ENCODE data around the gene CLIP4. TPM values are rescaled to one million over a fixed set of nuclear protein-coding genes. Genes with fewer than 3 reads are reported as not detected.

Gene CLIP4
- total RNA-seq, 1 donor from 2014 or later, result 27.7 TPM

DNA sequence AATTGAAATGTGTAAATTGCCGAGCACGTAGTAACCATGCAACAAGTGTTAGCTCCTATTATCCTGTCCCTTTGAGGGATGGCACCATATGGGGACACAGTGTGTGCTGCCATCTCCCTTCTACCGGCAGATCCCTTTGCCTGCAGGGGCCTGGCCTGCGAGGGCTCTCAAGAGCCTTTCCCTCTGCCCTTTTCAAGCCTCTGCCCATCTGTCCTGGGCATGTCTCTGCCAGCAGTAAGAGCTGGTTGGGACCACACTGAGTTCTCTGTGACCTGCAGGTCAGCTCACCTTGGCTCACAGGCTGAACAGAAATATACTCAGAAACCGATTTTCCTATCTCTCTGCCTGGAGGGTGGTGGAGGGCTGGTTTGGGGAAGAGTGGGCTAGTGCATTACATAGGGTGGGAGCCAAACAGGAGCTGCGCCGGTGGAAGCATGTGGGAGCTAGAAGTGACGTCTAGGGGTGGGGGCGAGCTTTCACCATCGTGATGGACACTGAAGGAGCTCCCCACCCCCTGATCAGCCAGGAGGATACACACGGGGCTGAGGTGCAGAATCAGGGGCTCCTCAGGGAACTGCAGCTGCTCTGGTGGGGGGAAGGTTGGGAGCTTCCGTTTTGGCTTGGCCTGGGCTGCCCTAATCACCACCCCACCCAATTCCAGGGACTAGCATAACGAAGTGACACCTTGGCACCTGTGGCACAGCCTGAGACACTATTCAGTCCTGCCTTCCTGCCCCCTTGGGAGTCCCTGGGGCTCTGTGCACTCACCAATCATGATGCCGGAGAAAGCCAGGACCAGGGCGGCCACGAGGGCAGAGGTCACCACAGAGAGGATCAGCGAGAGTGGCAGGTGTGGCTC, 109.7 kb downstream of the CLIP4 start:
- Histone ChIP-seq H3K27me3 (ENCODE audit: control insufficient read depth in 3 of 3, insufficient read depth in 3 of 3, low read length in 3 of 3) (peaks cover 16 to 52% (median 39%) of the 10 kb centered on the region in 3 donors), H3K9me3 (ENCODE audit: control insufficient read depth in 3 of 3, low read length in 3 of 3) (no peaks in the 10 kb centered on the region), H3K9ac (ENCODE audit: low read depth in 1 of 3, low read length in 3 of 3) (no peak overlapping the region), H3K4me1 (ENCODE audit: control insufficient read depth in 3 of 3, insufficient read depth in 3 of 3, low read length in 3 of 3) (peaks cover 5 to 8% (median 8%) of the 10 kb centered on the region in 3 donors), H3K36me3 (ENCODE audit: control insufficient read depth in 3 of 3, insufficient read depth in 3 of 3, low read length in 3 of 3) (no peaks in the 10 kb centered on the region), H3K27ac (ENCODE audit: low read depth, low read length) (no peak overlapping the region), H3K4me3 (ENCODE audit: low read length in 3 of 3) (no peak overlapping the region)

DNA sequence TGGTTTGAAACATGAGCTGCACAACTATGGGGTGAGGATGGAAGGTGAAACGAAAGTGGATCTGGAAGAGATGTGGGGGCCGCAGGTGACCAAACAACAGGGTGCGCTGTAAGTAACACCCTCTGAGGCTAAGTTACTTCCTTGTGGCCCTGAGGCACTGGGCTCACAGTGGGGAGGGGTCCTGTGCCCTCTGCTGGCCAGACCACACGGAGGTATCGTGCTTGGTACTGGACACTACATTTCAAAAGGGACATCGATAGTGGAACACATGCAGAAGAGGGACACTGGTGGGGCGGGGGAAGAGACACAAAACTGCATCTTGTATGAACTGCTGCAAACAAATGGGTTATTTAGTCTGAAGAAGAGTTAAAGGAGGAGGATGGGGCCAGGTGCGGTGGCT, 110.6 kb downstream of the CLIP4 start:
- Histone ChIP-seq H3K4me1 (ENCODE audit: control insufficient read depth in 3 of 3, insufficient read depth in 3 of 3, low read length in 3 of 3) (peaks cover 5 to 8% (median 8%) of the 10 kb centered on the region in 3 donors), H3K4me3 (ENCODE audit: low read length in 3 of 3) (no peak overlapping the region), H3K27me3 (ENCODE audit: control insufficient read depth in 3 of 3, insufficient read depth in 3 of 3, low read length in 3 of 3) (peaks cover 13 to 52% (median 39%) of the 10 kb centered on the region in 3 donors), H3K27ac (ENCODE audit: low read depth, low read length) (no peak overlapping the region), H3K9me3 (ENCODE audit: control insufficient read depth in 3 of 3, low read length in 3 of 3) (no peaks in the 10 kb centered on the region), H3K9ac (ENCODE audit: low read depth in 1 of 3, low read length in 3 of 3) (no peak overlapping the region), H3K36me3 (ENCODE audit: control insufficient read depth in 3 of 3, insufficient read depth in 3 of 3, low read length in 3 of 3) (no peaks in the 10 kb centered on the region)

DNA sequence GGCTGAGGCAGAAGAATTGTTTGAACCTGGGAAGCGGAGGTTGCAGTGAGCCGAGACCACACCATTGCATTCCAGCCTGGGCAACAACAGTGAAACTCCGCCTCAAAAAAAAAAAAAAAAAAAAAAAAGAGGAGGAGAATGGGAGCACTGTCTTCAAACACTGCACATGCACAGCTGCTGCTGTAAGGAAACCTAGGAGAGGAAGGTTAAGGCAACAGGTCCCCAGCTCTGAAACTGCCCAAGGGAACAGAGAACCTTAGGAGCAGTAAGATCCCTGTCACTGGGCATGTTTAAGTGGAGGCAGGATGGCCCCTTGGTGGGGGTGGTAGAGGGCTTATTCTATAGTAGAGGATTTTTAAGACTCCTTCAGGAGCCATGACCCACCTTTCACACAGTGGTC, 111.2 kb downstream of the CLIP4 start:
- Histone ChIP-seq H3K27me3 (ENCODE audit: control insufficient read depth in 3 of 3, insufficient read depth in 3 of 3, low read length in 3 of 3) (peaks cover 13 to 52% (median 39%) of the 10 kb centered on the region in 3 donors), H3K9me3 (ENCODE audit: control insufficient read depth in 3 of 3, low read length in 3 of 3) (no peaks in the 10 kb centered on the region), H3K27ac (ENCODE audit: low read depth, low read length) (no peak overlapping the region), H3K4me1 (ENCODE audit: control insufficient read depth in 3 of 3, insufficient read depth in 3 of 3, low read length in 3 of 3) (peaks cover 5 to 8% (median 8%) of the 10 kb centered on the region in 3 donors), H3K36me3 (ENCODE audit: control insufficient read depth in 3 of 3, insufficient read depth in 3 of 3, low read length in 3 of 3) (no peaks in the 10 kb centered on the region), H3K9ac (ENCODE audit: low read depth in 1 of 3, low read length in 3 of 3) (no peak overlapping the region), H3K4me3 (ENCODE audit: low read length in 3 of 3) (no peak overlapping the region)

DNA sequence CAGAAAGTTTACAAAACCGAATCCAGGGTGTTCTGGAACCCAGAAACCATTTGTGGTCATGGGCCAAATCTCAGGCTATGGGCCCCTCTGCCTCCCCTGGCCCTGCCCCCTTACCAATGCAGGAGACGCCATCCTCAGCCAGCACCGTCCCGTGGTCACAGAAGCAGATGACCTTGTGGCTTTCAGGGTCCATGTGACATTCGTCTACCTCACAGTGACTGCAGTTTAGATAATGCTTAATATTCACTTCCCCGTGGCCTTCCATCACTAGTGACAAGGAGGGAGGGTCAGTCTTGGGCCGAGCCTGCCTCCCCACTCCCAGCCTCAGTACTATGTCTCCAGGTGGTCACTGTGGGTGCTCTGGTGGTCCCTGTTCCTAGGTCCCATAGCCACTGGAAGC, 111.6 kb downstream of the CLIP4 start:
- H3K4me3 ChIP-seq (ENCODE audit: low read length in 3 of 3), result no peak overlapping the region
- H3K27me3 ChIP-seq (ENCODE audit: control insufficient read depth in 3 of 3, insufficient read depth in 3 of 3, low read length in 3 of 3), result peaks cover 13 to 49% (median 39%) of the 10 kb centered on the region in 3 donors
- H3K36me3 ChIP-seq (ENCODE audit: control insufficient read depth in 3 of 3, insufficient read depth in 3 of 3, low read length in 3 of 3), result no peaks in the 10 kb centered on the region
- H3K4me1 ChIP-seq (ENCODE audit: control insufficient read depth in 3 of 3, insufficient read depth in 3 of 3, low read length in 3 of 3), result peaks cover 5 to 8% (median 8%) of the 10 kb centered on the region in 3 donors
- no peaks in the 10 kb centered on the region for H3K9me3 ChIP-seq (ENCODE audit: control insufficient read depth in 3 of 3, low read length in 3 of 3)
- no peak overlapping the region for H3K27ac ChIP-seq (ENCODE audit: low read depth, low read length)
- H3K9ac ChIP-seq (ENCODE audit: low read depth in 1 of 3, low read length in 3 of 3), result no peak overlapping the region

DNA sequence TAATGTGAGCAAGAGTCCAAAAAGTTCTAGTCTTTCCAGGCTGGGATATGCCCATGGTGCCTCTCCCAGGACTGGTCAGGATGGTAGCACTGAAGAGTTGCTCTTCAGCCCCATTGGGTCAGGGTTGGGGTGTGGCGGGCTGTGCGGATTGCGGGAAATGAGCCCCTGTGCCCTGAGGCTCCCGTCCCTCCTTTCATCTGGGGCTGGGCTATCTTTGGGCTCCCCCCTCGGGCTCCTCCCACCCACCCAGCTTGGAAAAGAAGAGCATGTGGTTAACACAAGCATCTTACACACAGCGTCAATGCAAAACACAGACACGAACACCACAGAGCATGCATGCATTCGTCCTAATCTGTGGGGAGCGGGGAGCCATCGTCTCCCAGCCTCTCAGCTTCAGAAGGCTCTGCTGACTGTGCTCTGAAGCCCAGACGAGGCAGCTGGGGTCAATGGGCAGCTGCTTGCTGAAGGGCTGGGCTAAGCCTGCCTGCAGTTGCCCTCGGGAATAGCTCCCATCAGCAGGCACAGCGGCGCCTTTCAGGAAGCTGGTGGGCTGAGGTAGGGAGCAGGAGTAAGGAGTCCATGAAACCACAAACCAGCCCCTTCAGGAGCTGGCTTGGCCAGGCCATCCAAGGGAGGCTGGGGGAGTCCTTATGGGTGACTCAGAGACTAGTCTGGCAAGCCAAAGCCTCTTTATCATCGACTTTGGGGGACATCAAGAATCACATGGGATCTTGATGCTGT, 112.9 kb downstream of the CLIP4 start:
- Histone ChIP-seq H3K9ac (ENCODE audit: low read depth in 1 of 3, low read length in 3 of 3) (no peak overlapping the region), H3K36me3 (ENCODE audit: control insufficient read depth in 3 of 3, insufficient read depth in 3 of 3, low read length in 3 of 3) (no peaks in the 10 kb centered on the region), H3K27ac (ENCODE audit: low read depth, low read length) (no peak overlapping the region), H3K27me3 (ENCODE audit: control insufficient read depth in 3 of 3, insufficient read depth in 3 of 3, low read length in 3 of 3) (peaks cover 13 to 41% (median 39%) of the 10 kb centered on the region in 3 donors), H3K4me1 (ENCODE audit: control insufficient read depth in 3 of 3, insufficient read depth in 3 of 3, low read length in 3 of 3) (peaks cover 5 to 8% (median 8%) of the 10 kb centered on the region in 3 donors), H3K4me3 (ENCODE audit: low read length in 3 of 3) (no peak overlapping the region), H3K9me3 (ENCODE audit: control insufficient read depth in 3 of 3, low read length in 3 of 3) (no peaks in the 10 kb centered on the region)

DNA sequence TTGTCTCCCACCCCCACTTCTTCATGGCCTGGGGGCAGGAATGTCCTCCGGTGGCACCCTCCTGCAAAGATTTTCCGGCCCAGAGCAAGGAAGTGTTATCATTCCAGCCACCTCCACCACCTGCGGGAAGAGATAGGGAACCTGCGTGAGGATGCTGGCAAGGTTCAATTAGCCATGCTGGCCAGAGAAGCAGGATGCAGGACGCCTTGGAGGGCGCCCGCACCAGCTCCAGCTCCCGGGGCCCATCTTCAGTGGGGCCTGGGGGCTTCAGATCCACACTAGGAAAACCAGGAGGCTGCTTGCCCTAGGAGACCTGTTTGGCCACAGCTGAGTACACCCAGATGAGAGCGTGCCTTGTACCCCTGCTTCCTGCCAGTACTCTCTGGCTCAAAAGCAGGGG, 113.7 kb downstream of the CLIP4 start:
- no peak overlapping the region for H3K27ac ChIP-seq (ENCODE audit: low read depth, low read length)
- H3K4me1 ChIP-seq (ENCODE audit: control insufficient read depth in 3 of 3, insufficient read depth in 3 of 3, low read length in 3 of 3), result peaks cover 5 to 8% (median 8%) of the 10 kb centered on the region in 3 donors
- no peaks in the 10 kb centered on the region for H3K36me3 ChIP-seq (ENCODE audit: control insufficient read depth in 3 of 3, insufficient read depth in 3 of 3, low read length in 3 of 3)
- no peaks in the 10 kb centered on the region for H3K9me3 ChIP-seq (ENCODE audit: control insufficient read depth in 3 of 3, low read length in 3 of 3)
- H3K9ac ChIP-seq (ENCODE audit: low read depth in 1 of 3, low read length in 3 of 3), result no peak overlapping the region
- no peak overlapping the region for H3K4me3 ChIP-seq (ENCODE audit: low read length in 3 of 3)
- peaks cover 14 to 42% (median 41%) of the 10 kb centered on the region in 3 donors for H3K27me3 ChIP-seq (ENCODE audit: control insufficient read depth in 3 of 3, insufficient read depth in 3 of 3, low read length in 3 of 3)

DNA sequence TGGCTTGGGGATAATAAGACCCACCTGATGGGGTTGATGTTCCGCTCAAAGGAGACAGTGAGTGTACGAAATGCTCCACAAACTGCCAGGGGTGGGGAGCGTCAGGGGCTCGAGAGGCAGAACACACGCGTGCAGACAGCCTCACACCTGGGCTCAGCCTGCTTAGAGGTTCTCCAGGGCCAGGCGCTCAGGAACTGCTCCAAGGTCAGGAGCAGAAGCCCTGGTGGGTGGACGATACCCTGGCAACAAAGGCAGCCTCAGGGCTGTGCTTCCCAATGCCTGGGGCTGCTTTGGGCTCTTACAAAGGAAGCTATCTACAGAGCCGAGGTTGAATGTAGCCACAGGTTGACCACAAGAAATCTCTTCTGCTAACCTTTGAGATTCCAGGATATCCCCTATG, 114.4 kb downstream of the CLIP4 start:
- H3K27me3 ChIP-seq (ENCODE audit: control insufficient read depth in 3 of 3, insufficient read depth in 3 of 3, low read length in 3 of 3), result peaks cover 15 to 40% (median 37%) of the 10 kb centered on the region in 3 donors
- H3K9ac ChIP-seq (ENCODE audit: low read depth in 1 of 3, low read length in 3 of 3), result no peak overlapping the region
- peaks cover 2 to 5% (median 3%) of the 10 kb centered on the region in 3 donors for H3K4me1 ChIP-seq (ENCODE audit: control insufficient read depth in 3 of 3, insufficient read depth in 3 of 3, low read length in 3 of 3)
- H3K9me3 ChIP-seq (ENCODE audit: control insufficient read depth in 3 of 3, low read length in 3 of 3), result no peaks in the 10 kb centered on the region
- H3K4me3 ChIP-seq (ENCODE audit: low read length in 3 of 3), result no peak overlapping the region
- no peak overlapping the region for H3K27ac ChIP-seq (ENCODE audit: low read depth, low read length)
- H3K36me3 ChIP-seq (ENCODE audit: control insufficient read depth in 3 of 3, insufficient read depth in 3 of 3, low read length in 3 of 3), result no peaks in the 10 kb centered on the region

DNA sequence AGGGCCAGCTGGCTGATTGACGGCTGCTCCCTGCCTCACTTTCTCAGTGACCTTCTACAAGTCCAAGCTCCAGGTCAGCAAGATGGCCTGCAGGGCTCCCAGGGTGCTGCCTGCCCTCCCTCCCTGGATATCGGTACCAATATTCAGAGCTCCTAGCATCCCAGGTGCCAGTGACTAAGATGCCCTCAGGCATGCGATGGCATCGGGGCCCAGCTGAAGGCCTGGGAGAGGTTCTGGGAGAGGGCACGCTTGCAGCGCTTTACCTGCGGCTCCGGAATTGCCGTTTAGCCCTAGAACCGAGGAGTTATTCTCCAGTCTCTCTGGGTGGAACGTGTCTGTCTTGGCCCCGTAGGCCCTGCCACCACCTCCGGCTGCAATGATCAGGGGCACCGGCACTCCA, 116.8 kb downstream of the CLIP4 start:
- Histone ChIP-seq H3K27me3 (ENCODE audit: control insufficient read depth in 3 of 3, insufficient read depth in 3 of 3, low read length in 3 of 3) (peaks cover 8 to 28% (median 19%) of the 10 kb centered on the region in 3 donors), H3K9me3 (ENCODE audit: control insufficient read depth in 3 of 3, low read length in 3 of 3) (no peaks in the 10 kb centered on the region), H3K9ac (ENCODE audit: low read depth in 1 of 3, low read length in 3 of 3) (no peak overlapping the region), H3K4me3 (ENCODE audit: low read length in 3 of 3) (no peak overlapping the region), H3K27ac (ENCODE audit: low read depth, low read length) (no peak overlapping the region), H3K36me3 (ENCODE audit: control insufficient read depth in 3 of 3, insufficient read depth in 3 of 3, low read length in 3 of 3) (no peaks in the 10 kb centered on the region), H3K4me1 (ENCODE audit: control insufficient read depth in 3 of 3, insufficient read depth in 3 of 3, low read length in 3 of 3) (peaks cover 0 to 2% (median 0%) of the 10 kb centered on the region in 3 donors)

DNA sequence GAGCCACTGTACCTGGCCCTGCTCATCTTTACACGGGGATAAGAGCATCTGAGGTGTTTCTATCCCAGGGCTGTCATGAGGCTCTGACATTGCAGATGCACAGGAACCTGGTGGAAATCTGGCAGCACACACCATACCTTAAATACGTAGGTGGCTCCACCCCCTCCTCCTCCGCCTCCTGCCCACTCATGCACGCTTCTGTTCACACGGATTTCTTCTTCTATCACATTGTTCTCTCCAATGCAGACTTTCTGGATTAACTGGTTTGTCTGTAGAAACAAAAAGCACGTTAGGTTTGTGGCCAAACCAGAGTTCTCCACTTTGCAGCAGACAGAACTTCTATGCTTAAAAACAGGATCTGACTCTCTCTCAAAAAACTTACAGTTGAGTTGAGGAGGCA, 118.2 kb downstream of the CLIP4 start:
- H3K27ac ChIP-seq (ENCODE audit: low read depth, low read length), result no peak overlapping the region
- H3K27me3 ChIP-seq (ENCODE audit: control insufficient read depth in 3 of 3, insufficient read depth in 3 of 3, low read length in 3 of 3), result peaks cover 2 to 18% (median 5%) of the 10 kb centered on the region in 3 donors
- H3K9ac ChIP-seq (ENCODE audit: low read depth in 1 of 3, low read length in 3 of 3), result no peak overlapping the region
- no peaks in the 10 kb centered on the region for H3K36me3 ChIP-seq (ENCODE audit: control insufficient read depth in 3 of 3, insufficient read depth in 3 of 3, low read length in 3 of 3)
- no peaks in the 10 kb centered on the region for H3K4me1 ChIP-seq (ENCODE audit: control insufficient read depth in 3 of 3, insufficient read depth in 3 of 3, low read length in 3 of 3)
- H3K9me3 ChIP-seq (ENCODE audit: control insufficient read depth in 3 of 3, low read length in 3 of 3), result no peaks in the 10 kb centered on the region
- no peak overlapping the region for H3K4me3 ChIP-seq (ENCODE audit: low read length in 3 of 3)

DNA sequence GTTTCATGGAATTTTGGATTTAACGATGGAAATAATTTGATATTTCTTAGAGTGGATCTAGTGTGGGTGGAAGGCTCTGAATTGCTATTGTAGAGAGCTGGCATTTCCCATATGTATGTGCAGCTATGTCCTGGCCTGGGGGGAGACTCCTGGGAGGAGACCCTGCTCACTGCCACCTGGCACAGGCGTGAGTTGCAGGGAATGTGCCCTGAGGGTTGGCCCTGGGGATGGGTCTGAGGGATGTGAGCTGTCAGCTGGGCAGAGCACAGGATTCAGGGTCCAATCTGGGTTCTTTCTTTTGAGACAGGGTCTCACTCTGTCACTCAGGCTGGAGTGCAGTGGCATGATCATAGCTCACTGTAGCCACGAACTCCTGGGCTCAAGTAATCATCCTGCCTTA, 120.2 kb downstream of the CLIP4 start:
- H3K36me3 ChIP-seq (ENCODE audit: control insufficient read depth in 3 of 3, insufficient read depth in 3 of 3, low read length in 3 of 3), result no peaks in the 10 kb centered on the region
- H3K27me3 ChIP-seq (ENCODE audit: control insufficient read depth in 3 of 3, insufficient read depth in 3 of 3, low read length in 3 of 3), result peaks cover 2 to 18% (median 10%) of the 10 kb centered on the region in 3 donors
- no peak overlapping the region for H3K4me3 ChIP-seq (ENCODE audit: low read length in 3 of 3)
- H3K9ac ChIP-seq (ENCODE audit: low read depth in 1 of 3, low read length in 3 of 3), result no peak overlapping the region
- no peaks in the 10 kb centered on the region for H3K9me3 ChIP-seq (ENCODE audit: control insufficient read depth in 3 of 3, low read length in 3 of 3)
- no peak overlapping the region for H3K27ac ChIP-seq (ENCODE audit: low read depth, low read length)
- no peaks in the 10 kb centered on the region for H3K4me1 ChIP-seq (ENCODE audit: control insufficient read depth in 3 of 3, insufficient read depth in 3 of 3, low read length in 3 of 3)

Data from skeletal muscle tissue (tissue), 4 donors.